UCSD-AML1 (cell line): ENCODE data around the gene MBIP.
"Not testable (repeated sequence)": the region's sequence is repeated elsewhere in the genome, so short reads cannot be mapped to it uniquely, and the experiment has no call there.

ENCODE experiments used
- DNase-seq: peaks from one replicate; lab custom pipeline; 2025; ENCODE audit not compliant: unreplicated experiment; lab: John Stamatoyannopoulos, UW

The MBIP gene

GRCh38 chr14:36320200-36320896, at the start of gene MBIP:
TSS of gene MBIP (minus strand) at chr14:36320637. CDS start at chr14:36320588, 49 bp downstream.
- peak; percentile 89 for DNase-seq

DNA sequence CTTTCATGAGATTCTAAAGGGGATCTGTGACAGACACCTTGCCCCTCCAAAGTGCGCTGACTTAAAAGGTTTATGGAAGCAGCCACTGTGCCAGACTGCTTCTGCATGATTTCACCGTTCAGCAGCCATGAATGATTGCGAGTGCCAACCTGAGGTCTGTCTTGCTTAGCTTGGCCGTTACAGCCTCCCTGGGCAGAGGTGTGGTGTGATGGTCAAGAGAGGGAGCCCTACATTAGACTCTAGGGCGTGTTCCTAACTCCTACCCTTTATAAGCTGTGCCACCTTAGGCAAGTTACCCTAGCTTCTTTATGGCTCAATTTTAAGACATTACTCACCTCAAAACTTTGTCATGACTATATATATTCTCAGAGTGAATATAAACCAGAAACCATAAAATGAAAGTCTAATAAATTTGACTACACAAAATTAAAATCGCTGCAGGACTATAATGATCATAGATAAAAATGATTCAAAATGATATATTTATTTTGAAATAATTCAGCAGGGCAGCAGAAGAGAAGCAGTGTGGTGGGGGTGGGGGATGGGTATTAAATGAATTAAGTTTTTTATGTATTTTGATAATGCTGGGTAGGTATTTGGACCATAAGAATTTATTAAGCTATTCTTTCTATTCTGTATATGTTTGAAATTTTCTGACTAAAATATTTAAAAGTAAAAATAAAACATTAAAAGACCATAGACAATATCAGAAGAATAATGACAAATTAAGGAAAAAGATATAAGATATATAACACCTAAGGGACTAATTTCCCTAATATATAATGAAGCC, 47.7 kb upstream of the MBIP start:
- no peak for DNase-seq

DNA sequence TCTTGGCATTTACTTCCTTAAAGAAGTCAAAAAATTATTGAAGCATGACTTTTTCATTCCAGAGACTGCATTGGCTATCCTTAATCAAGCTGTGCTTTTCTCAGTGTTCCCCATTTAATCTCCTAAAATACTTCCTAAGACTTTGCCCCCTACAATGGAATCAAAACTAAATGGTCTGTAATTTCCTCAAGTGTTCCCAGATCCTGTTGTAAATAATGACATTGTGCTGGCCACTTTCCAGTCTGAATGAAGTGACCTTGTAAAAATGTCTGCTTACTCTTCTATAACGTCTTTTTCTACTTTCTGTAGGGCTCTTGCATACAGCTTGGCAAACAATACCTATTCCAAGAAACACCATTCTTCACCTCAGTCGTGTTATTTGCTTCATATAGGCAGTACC, 45.3 kb upstream of the MBIP start:
- no peak for DNase-seq

DNA sequence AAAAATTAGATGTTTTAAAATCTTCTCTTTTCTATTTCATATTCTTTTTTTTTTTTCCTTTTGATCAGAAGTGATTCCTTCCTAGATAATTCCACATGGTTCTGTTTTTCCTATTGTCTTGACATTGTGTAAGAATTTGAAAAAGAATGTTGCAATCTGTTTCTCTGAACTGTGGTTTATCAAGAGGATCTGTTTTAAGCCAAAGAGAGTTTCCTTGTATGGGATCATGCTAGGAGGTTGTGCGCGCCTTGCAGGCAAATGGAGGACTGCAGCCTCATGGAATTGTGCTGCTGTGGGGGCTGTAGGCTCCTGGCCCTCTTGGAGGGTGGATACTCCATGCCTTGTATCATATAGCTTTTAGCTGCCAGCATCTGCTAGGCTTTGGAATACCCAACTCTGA, 43.3 kb upstream of the MBIP start:
- no peak for DNase-seq

DNA sequence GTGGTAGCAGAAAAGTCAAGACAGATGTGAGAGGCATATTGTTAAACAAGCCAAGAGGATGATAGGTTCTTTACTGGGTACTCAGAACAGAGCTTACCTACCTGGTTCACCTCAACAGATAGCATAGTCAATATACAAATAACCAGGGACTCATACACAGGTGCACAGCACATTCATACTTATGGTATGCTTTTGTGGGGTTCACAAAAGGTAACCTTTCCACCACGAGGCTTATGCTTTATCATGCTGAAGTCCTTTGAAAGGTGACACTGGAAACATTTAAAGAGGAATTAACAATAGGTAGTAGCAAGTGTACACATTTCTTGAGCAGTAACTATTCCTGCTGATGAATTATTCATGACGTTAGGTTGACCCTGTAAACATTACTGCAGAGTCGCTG, 42.2 kb upstream of the MBIP start:
- no peak for DNase-seq

DNA sequence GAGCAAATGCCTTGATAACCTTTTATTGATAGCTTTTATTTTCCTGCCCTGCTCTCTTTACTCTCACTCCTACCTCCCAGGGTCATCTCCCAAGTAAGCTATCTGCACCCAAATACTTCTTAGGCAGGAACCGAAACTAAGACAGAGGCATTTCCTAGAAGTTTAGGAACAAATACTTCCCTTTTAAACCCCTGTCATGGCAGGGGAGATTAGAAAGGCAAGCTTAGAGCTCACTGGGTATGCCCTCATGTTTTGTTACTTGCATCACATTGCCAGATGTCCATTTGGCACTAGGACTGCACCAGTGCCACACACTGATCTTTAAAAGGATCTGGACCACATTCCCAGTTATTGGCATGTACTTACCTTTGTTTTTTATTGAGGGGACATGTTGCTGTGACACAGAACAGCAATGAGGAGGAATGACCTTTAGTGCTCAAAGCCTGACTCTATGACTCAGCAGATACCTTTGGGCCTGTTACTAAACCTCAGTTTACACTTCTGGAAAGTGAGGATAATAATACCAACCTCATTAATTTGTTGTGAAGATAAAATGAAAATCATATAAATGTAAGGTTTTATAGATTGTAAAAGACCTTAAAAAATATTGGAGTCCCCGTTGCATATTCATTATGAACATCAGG, 40.9 kb upstream of the MBIP start:
- no peak for DNase-seq

GRCh38 chr14:36356862-36357261, 36.4 kb upstream of the MBIP start:
- no peak for DNase-seq

DNA sequence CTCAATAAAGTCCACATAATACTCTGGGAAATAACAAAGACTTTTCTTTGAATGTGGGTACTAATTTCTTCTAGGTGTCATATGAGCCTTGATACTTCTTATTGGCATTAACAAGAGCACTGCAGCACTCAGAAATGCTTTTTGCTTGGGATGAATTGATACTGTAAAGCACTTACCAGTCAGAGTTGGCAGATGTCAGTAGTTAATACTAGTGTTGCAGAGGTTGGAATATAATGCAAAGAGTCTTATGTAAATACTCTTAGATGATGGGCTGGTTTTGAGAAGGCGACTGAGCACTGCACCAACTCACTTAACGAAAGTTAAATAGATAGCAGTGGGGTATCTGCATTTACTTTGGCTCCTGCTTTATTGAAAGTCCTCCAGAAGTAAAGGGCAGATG, 25.6 kb upstream of the MBIP start:
- DNase-seq: no peak

- DNase-seq: no peak
Measured at GRCh38 chr14:36344211-36344610, 23.8 kb upstream of the MBIP start.

- not testable (repeated sequence) for DNase-seq
Measured at GRCh38 chr14:36341811-36342210, 21.4 kb upstream of the MBIP start.

GRCh38 chr14:36340276-36340890, 19.9 kb upstream of the MBIP start:
- DNase-seq: no peak

DNA sequence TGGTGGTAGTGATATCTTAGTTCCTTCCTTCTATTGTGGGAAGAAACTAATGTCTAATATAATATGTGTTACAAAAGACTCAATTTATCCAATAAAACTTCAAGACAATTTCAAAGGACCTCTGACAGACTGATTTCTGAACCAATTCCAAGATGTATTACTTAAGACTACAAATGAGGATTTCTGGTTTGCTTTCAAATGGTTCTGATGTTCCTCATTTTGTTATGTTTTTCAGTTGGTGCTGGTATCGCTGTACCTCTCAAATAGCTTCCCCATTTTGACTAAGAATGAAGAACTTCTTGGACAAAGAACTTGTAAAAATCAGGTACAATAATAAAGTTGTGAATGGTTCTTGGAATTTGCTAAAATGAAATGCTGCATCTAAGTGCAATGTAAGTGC, 19.4 kb upstream of the MBIP start:
- DNase-seq: no peak

- no peak for DNase-seq
Measured at GRCh38 chr14:36333119-36333518, 12.7 kb upstream of the MBIP start.

DNA sequence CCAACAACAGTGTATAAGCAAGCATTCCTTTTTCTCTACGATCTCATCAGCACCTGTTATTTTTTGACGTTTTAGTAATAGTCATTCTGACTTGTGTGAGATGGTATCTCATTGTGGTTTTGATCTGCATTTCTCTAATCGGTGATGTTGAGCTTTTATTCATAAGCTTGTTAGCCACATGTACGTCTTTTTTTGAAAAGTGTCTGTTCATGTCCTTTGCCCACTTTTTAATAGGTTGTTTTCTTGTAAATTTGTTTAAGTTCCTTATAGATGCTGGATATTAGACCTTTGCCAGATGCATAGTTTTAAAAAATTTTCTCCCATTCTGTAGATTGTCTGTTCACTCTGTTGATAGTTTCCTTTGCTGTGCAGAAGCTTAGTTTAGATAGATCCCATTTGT, 7.1 kb upstream of the MBIP start:
- DNase-seq: not testable (repeated sequence)

- DNase-seq: no peak
Measured at GRCh38 chr14:36325853-36326252, 5.4 kb upstream of the MBIP start.

- no peak for DNase-seq
Measured at GRCh38 chr14:36324897-36325296, 4.5 kb upstream of the MBIP start.

DNA sequence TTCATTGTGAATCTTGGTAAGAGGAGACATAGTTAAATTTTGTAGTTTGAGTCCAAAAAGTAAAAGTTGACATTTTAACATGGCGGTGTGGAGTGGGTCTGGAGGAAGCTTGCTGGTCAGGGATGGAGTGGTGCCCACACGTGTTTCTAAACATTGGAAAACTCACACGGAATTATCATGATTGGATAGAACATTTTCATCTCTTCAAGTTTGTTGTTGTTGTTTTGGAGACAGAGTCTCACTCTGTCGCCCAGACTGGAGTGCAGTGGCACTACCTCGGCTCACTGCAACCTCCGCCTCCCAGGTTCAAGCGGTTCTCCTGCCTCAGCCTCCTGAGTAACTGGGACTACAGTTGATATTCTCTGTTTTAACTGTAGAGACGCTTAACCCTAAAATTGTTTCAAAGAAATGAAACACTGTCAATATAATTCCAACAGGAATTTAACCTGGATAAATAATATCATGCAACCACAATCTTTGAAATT, 502 bp upstream of the MBIP start:
- no peak for DNase-seq

GRCh38 chr14:36319899-36320199, 588 bp downstream of the MBIP start:
- no peak for DNase-seq

DNA sequence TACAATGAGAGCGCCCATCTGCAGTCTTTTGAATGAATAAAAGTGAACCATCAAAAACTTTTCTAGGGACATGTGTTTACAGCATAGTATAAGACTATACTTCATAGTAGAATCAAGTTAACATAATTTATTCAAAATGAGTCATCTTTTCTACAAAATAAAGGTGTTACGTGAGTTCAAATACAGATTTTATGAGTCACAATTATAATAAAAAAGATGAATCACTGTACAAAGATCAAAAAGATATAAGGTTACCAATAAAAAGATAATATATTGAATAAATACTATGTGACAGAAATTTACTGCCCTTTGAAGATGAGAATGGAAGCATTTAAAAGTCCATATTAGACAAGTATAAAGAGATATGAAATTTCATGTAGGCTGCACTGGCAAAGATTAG, 2.8 kb downstream of the MBIP start:
- DNase-seq: no peak

DNA sequence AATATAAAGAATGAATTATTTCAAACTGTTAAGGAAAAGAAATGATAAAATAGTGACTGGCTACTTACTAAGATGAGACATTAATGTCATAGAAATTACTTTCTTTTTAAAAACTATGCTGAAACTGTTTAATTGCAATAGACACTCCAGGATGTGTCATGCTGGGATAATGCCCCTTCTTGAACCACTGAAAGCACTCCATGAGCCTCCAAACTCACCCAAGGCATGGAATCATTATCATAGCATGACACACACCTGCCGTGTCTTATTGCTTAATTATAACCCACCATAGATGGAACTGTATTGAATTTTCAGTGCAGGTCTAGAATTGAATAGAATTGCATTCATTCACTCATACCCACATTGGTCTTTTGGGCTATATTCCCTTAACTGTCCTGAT, 4.3 kb downstream of the MBIP start:
- DNase-seq: no peak

DNA sequence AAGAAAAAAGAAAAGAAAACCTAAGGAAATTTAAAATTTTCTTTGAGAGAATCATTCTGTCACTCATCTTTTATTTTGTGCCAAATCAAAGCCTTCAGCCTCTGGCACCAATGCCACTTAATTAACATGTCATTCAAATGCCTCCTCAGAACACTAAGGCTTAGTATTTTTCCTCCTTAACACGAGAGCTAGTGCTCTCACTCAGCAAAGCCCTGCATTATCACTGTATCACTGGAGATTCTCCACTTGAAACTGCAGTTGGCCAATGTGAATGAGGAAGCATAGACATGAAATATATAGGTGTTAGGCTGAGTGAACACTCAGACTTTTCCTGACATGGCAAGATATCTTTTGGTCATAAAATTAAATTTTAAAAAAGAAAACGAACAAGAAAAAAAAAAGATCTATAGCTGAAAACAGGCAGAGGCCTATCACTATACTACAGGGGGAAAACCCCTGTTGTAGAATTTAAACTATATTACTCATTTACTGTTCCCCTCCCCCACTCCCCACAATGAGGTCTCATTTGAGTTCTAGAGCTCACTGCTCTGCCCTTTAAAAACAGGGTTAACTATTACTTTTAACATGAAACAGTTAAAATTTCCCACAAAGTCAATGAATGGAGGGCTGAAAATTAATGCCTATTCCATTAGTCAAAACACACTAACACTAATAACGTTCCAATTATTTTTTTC, 5.1 kb downstream of the MBIP start:
- no peak for DNase-seq
